Measurements from ENCODE around the gene PGD.
"Not testable (repeated sequence)": the region's sequence is repeated elsewhere in the genome, so short reads cannot be mapped to it uniquely, and the experiment has no call there.

PGD gene

GRCh38 chr1:10438677-10439163 is 39.9 kb downstream of the PGD start:
- no peak for DNase-seq

GRCh38 chr1:10440305-10440704 is 41.4 kb downstream of the PGD start:
- no peak for DNase-seq

- DNase-seq = no peak
Observed at GRCh38 chr1:10440794-10441193, 41.9 kb downstream of the PGD start.

GRCh38 chr1:10444248-10444647 is 45.4 kb downstream of the PGD start:
- DNase-seq = no peak

- no peak for DNase-seq
Observed at GRCh38 chr1:10444795-10445397, 46.0 kb downstream of the PGD start.

GRCh38 chr1:10446790-10447422 is 48.0 kb downstream of the PGD start:
- DNase-seq = no peak

- DNase-seq = no peak
Observed at GRCh38 chr1:10449751-10450150, 50.9 kb downstream of the PGD start, which contains the start of gene CORT. CORT (plus strand) TSS chr1:10450031; CDS start chr1:10450224, 193 bp downstream.

- DNase-seq = no peak
Observed at GRCh38 chr1:10450156-10450814, 51.4 kb downstream of the PGD start.

- DNase-seq = no peak
Observed at GRCh38 chr1:10450836-10451235, 52.0 kb downstream of the PGD start.

- no peak for DNase-seq
Observed at GRCh38 chr1:10451287-10451686, 52.4 kb downstream of the PGD start.

GRCh38 chr1:10456048-10456447 is 57.2 kb downstream of the PGD start:
- peak; percentile 51 for DNase-seq

- no peak for DNase-seq
Observed at GRCh38 chr1:10456661-10457060, 57.8 kb downstream of the PGD start.

GRCh38 chr1:10457462-10457861 is 58.6 kb downstream of the PGD start:
- not testable (repeated sequence) for DNase-seq

- no peak for DNase-seq
Observed at GRCh38 chr1:10457875-10458274, 59.0 kb downstream of the PGD start.

- DNase-seq = peak; percentile 88
Observed at GRCh38 chr1:10459184-10459583, 60.3 kb downstream of the PGD start.

GRCh38 chr1:10467078-10467477 is 68.2 kb downstream of the PGD start:
- no peak for DNase-seq

GRCh38 chr1:10470043-10470442 is 71.2 kb downstream of the PGD start:
- DNase-seq = no peak
